ENCODE results near the gene C19orf44.
"Not testable (repeated sequence)": the region's sequence is repeated elsewhere in the genome, so short reads cannot be mapped to it uniquely, and the experiment has no call there.

The C19orf44 gene

GRCh38 chr19:16495982-16496612 lies at the start of gene C19orf44, which contains the start of gene CALR3:
C19orf44 (plus strand) TSS chr19:16496394; CDS start chr19:16500793, 4,399 bp downstream.
CALR3 (minus strand) TSS chr19:16496167; CDS start chr19:16496129, 38 bp downstream.
- peaks cover 28% of the 10 kb centered on the region for H3K4me1 Mint-ChIP-seq
- DNase-seq (peak; percentile 96 to 98), ATAC-seq (peak; percentile 99)
- peak within 1 kb of the TSS; percentile 92 to 96 for H3K4me3 Mint-ChIP-seq
- H3K27ac Mint-ChIP-seq, result peak within 1 kb of the TSS; percentile 92 to 94
- no peaks in the 10 kb centered on the region for H3K27me3 Mint-ChIP-seq
- no peaks in the 10 kb centered on the region for H3K9me3 Mint-ChIP-seq

- ATAC-seq (peak; percentile 84), DNase-seq (peak; percentile 31 to 66)
- H3K4me1 Mint-ChIP-seq, result peaks cover 63% of the 10 kb centered on the region
Measured at GRCh38 chr19:16446724-16447368, 49.3 kb upstream of the C19orf44 start.

GRCh38 chr19:16448872-16449271 lies 47.3 kb upstream of the C19orf44 start:
- not testable (repeated sequence) for H3K9me3 Mint-ChIP-seq, ATAC-seq, H3K27me3 Mint-ChIP-seq, DNase-seq
- H3K4me1 Mint-ChIP-seq, result peaks cover 60% of the 10 kb centered on the region
- H3K4me3 Mint-ChIP-seq, result peak overlapping the region; percentile 15 to 56
- H3K27ac Mint-ChIP-seq, result peak overlapping the region; percentile 70 to 75

More at GRCh38 chr19:16446724-16447368, 49.3 kb upstream of the C19orf44 start:
- no peaks in the 10 kb centered on the region for H3K27me3 Mint-ChIP-seq
- peak overlapping the region; percentile 74 to 93 for H3K27ac Mint-ChIP-seq
- H3K4me3 Mint-ChIP-seq, result peak overlapping the region in 1 of 2 donors; percentile 48
- peaks cover 3 to 7% of the 10 kb centered on the region in 2 donors for H3K9me3 Mint-ChIP-seq

DNA sequence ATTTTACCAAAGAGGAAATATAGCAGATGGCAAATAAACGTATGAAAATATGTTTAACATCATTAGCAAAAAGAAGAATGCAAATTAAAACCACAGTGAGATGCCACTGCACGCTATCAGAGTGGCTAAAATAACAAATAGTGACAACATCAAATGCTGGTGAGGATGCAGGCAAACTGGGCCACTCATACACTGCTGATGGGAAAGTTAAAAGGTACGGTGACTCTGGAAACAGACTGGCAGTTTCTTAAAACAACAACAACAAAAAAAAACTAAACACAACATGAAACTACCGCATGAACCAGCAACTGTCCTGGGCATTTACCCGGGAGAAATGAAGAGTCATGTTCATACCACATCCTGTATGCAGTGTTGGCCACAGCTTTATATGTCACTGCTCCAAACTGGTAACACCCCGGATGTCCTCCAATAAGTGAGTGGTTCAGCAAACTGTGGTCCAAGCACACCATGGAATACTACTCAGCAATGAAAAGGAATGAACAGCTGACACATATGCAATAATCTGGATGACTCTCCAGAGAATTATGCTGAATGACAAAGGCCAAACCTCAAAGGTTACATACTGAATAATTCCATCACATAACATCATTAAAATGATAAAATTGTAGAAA lies 46.7 kb upstream of the C19orf44 start:
- H3K27ac Mint-ChIP-seq, result peak overlapping the region; percentile 70 to 75
- peak in 1 of 2 donors; percentile 63 for DNase-seq
- H3K27me3 Mint-ChIP-seq, result no peaks in the 10 kb centered on the region
- ATAC-seq, result peak; percentile 96
- H3K4me1 Mint-ChIP-seq, result peaks cover 60% of the 10 kb centered on the region
- peak overlapping the region in 1 of 2 donors; percentile 56 for H3K4me3 Mint-ChIP-seq
- H3K9me3 Mint-ChIP-seq, result peaks cover 3 to 7% of the 10 kb centered on the region in 2 donors

DNA sequence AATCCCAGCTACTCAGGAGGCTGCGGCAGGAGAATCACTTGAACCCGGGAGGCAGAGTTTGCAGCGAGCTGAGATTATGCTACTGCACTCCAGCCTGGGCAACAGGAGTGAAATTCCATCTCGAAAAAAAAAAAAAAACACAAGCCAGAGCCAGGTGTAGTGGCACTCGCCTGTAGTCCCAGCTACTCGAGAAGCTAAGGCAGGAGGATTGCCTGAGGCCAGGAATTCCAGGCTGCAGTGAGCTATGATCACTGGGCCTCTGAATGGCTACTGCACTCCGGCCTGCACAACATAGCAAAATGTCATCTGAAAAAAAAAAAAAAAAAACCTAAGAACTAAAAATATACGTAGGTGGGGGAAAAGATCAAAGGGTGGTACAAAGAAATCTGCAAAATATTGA lies 43.9 kb upstream of the C19orf44 start:
- Mint-ChIP-seq H3K4me3 (no peak overlapping the region), H3K4me1 (peaks cover 51% of the 10 kb centered on the region), H3K27me3 (no peaks in the 10 kb centered on the region), H3K27ac (no peak overlapping the region), H3K9me3 (peaks cover 3 to 7% of the 10 kb centered on the region in 2 donors)
- DNase-seq, result no peak
- ATAC-seq, result no peak

DNA sequence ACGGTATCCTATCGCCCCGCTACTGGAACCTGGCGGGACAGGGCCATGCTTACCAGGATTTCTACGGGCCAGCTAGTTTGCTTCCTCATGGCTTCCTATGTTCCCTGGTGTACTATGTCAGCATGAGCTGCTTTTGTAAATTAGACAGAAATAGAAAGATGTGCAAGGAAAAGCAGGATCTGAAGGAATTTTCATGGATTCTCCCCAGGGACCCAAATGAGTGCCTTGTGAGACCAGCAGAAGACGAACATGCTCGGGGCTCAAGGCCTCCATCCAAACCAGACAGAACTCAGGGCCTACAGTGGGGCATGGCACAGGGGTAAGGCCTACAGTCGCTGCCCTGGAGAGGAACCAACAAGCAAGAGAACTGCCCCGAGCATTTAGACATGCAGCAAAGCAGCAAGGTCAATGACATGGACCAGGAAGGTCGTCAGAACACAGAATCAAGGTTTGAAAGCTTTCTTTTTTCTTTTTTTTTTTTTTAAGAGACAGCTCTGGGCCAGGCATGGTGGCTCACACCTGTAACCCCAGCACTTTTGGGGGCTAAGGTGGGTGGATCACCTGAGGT lies 41.8 kb upstream of the C19orf44 start:
- Mint-ChIP-seq H3K9me3 (peaks cover 3 to 5% of the 10 kb centered on the region in 2 donors), H3K4me3 (no peak overlapping the region), H3K27ac (no peak overlapping the region), H3K4me1 (peaks cover 55% of the 10 kb centered on the region), H3K27me3 (no peaks in the 10 kb centered on the region)
- DNase-seq (no peak), ATAC-seq (no peak)

- peaks cover 52% of the 10 kb centered on the region for H3K4me1 Mint-ChIP-seq
- H3K9me3 Mint-ChIP-seq, result no peaks in the 10 kb centered on the region
- no peak for DNase-seq
- ATAC-seq, result no peak
- H3K27me3 Mint-ChIP-seq, result no peaks in the 10 kb centered on the region
- H3K4me3 Mint-ChIP-seq, result no peak overlapping the region
- H3K27ac Mint-ChIP-seq, result no peak overlapping the region
Measured at GRCh38 chr19:16455489-16455888, 40.7 kb upstream of the C19orf44 start.

- H3K27me3 Mint-ChIP-seq, result no peaks in the 10 kb centered on the region
- peak overlapping the region; percentile 18 to 72 for H3K4me3 Mint-ChIP-seq
- ATAC-seq (peak; percentile 12), DNase-seq (no peak)
- peaks cover 52% of the 10 kb centered on the region for H3K4me1 Mint-ChIP-seq
- no peaks in the 10 kb centered on the region for H3K9me3 Mint-ChIP-seq
- H3K27ac Mint-ChIP-seq, result peak overlapping the region; percentile 55 to 67
Measured at GRCh38 chr19:16456652-16457194, 39.5 kb upstream of the C19orf44 start.

DNA sequence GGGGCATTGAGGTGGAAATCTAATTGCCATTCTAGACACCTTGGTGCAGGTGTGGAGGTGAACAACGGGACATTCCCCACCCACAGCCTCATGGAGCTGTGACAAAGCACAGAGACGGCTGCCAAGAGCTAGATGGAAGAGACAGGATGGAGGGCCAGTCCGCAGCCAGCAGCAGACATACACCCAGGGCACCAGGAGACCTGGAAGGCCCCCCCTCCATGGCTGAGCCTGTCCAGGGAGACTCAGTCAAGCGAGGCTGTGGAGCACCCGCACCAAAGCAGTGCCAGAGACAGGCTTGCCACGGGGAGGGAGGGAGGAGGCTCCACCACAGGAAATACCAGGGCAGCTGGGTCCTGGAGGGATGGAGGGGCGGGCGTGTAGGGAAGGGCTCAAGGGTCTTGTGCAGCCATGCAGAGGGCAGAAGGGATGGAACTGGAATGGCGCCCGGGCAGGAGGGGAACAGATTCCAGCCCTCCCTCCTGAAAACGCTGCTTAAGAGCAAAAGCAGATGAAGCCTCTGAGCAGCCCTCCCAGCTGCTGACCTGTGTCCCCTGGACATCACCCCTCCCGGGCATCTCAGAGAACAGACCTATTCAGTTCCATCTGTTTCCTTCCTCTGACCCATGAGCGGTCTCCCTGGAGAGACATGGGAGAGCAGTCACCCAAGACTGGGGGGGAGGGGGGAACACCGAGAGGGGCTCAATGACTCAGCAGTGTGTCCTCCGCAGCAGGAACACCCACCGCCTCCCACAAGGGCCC lies 38.8 kb upstream of the C19orf44 start:
- DNase-seq, result no peak
- H3K4me3 Mint-ChIP-seq, result peak overlapping the region; percentile 18 to 72
- no peaks in the 10 kb centered on the region for H3K27me3 Mint-ChIP-seq
- peak overlapping the region; percentile 67 to 89 for H3K27ac Mint-ChIP-seq
- ATAC-seq, result peak; percentile 57
- H3K4me1 Mint-ChIP-seq, result peaks cover 54% of the 10 kb centered on the region
- no peaks in the 10 kb centered on the region for H3K9me3 Mint-ChIP-seq

GRCh38 chr19:16457954-16458331 lies 38.3 kb upstream of the C19orf44 start:
- peak; percentile 8 for ATAC-seq
- DNase-seq, result no peak
- Mint-ChIP-seq H3K27ac (peak overlapping the region in 1 of 2 donors; percentile 89), H3K4me1 (peaks cover 60% of the 10 kb centered on the region), H3K4me3 (peak overlapping the region; percentile 27 to 72), H3K27me3 (no peaks in the 10 kb centered on the region), H3K9me3 (no peaks in the 10 kb centered on the region)

DNA sequence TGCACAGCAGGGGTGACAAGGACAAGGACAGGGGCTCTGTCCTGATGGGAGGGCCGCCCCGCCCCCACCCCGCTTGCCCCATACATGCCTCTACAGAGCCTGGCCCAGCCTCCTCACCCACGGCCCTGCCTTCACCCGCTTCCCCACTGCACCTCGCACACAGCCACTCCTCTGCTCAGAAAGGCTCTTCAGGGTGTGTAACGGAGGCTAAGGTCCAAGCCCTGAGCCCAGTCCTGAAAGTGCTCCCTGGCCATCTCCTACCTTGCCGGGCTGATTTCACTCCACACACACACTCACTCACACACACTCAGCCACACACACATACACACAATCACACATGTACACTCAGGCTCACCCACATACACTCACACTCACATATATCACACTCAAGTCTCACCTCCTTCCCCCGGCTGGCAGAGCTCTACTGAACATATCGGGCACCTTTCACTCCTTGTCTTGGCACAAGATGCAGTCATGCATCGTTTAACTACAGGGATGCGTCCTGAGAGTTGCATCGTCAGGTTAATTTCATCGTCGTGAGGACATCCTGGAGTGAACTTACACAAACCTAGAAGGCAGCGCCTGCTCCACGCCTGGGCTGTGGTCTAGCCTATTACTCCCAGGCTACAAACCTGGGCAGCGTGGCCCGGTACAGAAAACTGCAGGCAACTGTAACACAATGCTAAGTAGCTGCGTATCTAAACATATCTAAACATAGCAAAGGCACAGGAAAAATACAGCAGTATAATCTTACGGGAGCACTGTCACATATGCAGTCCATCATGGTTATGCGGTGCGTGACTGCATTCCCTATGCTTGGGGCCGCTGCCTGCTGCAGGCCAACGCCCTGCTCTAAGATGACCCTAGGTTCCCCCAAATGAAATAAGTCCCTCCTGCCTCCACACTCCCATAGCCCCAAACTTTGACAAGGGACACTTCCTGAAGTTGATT lies 37.5 kb upstream of the C19orf44 start:
- Mint-ChIP-seq H3K4me3 (peak overlapping the region in 1 of 2 donors; percentile 2), H3K27ac (peak overlapping the region in 1 of 2 donors; percentile 13), H3K4me1 (peaks cover 67% of the 10 kb centered on the region), H3K27me3 (no peaks in the 10 kb centered on the region), H3K9me3 (no peaks in the 10 kb centered on the region)
- no peak for ATAC-seq
- no peak for DNase-seq

DNA sequence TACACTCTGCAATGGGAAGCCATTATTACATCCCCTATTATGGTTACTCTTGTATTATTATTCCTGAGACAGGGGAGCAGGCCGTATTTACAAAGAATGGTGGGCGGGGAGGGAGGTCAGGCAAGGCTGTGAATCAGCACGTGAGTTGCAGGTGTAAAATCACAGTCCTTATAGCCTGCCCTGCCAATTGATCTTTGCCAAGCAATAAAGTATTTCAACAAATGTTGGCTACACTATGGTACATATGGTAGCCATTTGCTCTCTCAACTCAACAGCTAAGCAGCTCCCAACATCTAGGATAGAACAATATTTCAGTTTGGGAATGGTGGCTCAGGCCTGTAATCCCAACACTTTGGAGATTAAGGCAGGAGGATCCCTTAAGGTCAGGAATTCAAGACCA lies 36.5 kb upstream of the C19orf44 start:
- no peaks in the 10 kb centered on the region for H3K9me3 Mint-ChIP-seq
- no peak overlapping the region for H3K4me3 Mint-ChIP-seq
- DNase-seq (no peak), ATAC-seq (no peak)
- no peak overlapping the region for H3K27ac Mint-ChIP-seq
- no peaks in the 10 kb centered on the region for H3K27me3 Mint-ChIP-seq
- peaks cover 68% of the 10 kb centered on the region for H3K4me1 Mint-ChIP-seq

DNA sequence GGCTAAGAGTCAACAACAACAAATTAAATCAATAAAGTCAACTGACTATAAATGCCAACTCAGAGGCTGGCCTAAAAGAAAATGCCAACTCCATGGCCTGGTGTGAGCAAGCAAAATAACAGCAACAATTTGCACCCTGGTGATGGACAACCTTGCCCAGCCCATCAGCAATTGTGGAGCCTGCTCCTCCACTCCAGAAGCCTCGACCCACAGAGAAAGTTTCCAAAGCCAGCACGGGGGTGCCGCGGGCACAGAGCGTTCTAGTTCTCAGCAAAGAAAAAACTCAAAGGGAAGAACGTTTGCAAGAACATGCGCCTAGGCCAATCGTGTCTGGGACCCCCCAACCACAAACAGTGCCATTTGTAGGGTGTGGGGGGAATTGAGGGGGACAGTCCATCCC lies 35.7 kb upstream of the C19orf44 start:
- ATAC-seq (no peak), DNase-seq (no peak)
- H3K4me3 Mint-ChIP-seq, result no peak overlapping the region
- H3K4me1 Mint-ChIP-seq, result peaks cover 68% of the 10 kb centered on the region
- H3K27ac Mint-ChIP-seq, result no peak overlapping the region
- H3K27me3 Mint-ChIP-seq, result no peaks in the 10 kb centered on the region
- H3K9me3 Mint-ChIP-seq, result no peaks in the 10 kb centered on the region

DNA sequence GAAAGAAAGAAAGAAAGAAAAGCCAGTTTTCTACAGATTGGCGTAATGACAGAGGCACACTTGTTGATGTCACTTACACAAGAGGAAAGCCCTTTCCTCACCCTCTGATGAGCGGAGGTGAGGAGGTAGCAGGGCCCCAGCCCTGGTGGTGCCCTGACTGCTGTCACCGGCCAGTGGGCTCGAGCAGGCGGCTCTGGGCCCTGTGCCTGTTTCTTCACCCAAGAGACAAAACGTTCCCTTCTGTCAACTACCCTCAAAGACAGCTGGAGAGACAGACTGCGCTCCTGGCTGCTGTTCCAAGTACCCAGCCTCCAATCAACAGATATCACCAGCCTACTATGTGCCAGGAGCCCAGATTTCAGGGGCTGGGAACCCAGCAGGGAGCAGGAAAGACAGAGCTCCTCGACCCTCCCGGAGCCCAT lies 34.6 kb upstream of the C19orf44 start:
- H3K27me3 Mint-ChIP-seq, result no peaks in the 10 kb centered on the region
- no peaks in the 10 kb centered on the region for H3K9me3 Mint-ChIP-seq
- DNase-seq (no peak), ATAC-seq (no peak)
- H3K27ac Mint-ChIP-seq, result no peak overlapping the region
- H3K4me3 Mint-ChIP-seq, result no peak overlapping the region
- H3K4me1 Mint-ChIP-seq, result peaks cover 65% of the 10 kb centered on the region

Data from stimulated activated naive CD8-positive, alpha-beta T cell treated with anti-CD3 and anti-CD28 coated beads, Interleukin-15, amount 100 ng/mL, for 72 hours (primary cell).